SU-DHL-6 (cell line): ENCODE results near the gene GH1.

Source experiments
- H2AFZ ChIP-seq: fragments of 200-600 bp; sonication (generic); 2 replicates; pipeline ENCODE4 v1.6.1; 2014; ENCODE audit warnings: low read depth, mild to moderate bottlenecking, moderate library complexity, mixed read lengths, antibody characterized with exemption, low read length; ENCODE audit not compliant: severe bottlenecking
- H3F3A ChIP-seq: fragments of 200-600 bp; shearing (Covaris generic); 2 replicates; pipeline ENCODE4 v1.6.0; 2016; ENCODE audit warnings: antibody characterized with exemption, mild to moderate bottlenecking; ENCODE audit not compliant: insufficient read depth
- H3K27ac ChIP-seq: fragments of 200-600 bp; sonication (generic); 2 replicates; pipeline ENCODE4 v1.5.1; 2016; ENCODE audit warnings: low read depth, mild to moderate bottlenecking, low read length, moderate library complexity, mixed read lengths
- H3K27me3 ChIP-seq: fragments of 200-600 bp; sonication (generic), shearing (Covaris generic); 2 replicates; pipeline ENCODE4 v1.6.0; 2014; ENCODE audit warnings: mild to moderate bottlenecking, low read length
- H3K36me3 ChIP-seq: fragments of 200-600 bp; sonication (generic); 2 replicates; pipeline ENCODE4 v1.6.1; 2014; ENCODE audit warnings: mild to moderate bottlenecking, low read length, mixed read lengths
- H3K4me2 ChIP-seq: fragments of 300-600, 200-600 bp; shearing (Covaris generic), sonication (generic); 2 replicates; pipeline ENCODE4 v1.6.0; 2014; ENCODE audit warnings: low read length, low read depth, mild to moderate bottlenecking; ENCODE audit not compliant: poor library complexity, severe bottlenecking
- H3K4me3 ChIP-seq: fragments of 200-600 bp; sonication (generic); 2 replicates; pipeline ENCODE4 v1.5.1; 2014; ENCODE audit warnings: antibody characterized with exemption, low read length, mild to moderate bottlenecking, mixed read lengths; ENCODE audit not compliant: insufficient read depth, poor library complexity, severe bottlenecking
- H3K79me2 ChIP-seq: fragments of 200-600 bp; sonication (generic); 2 replicates; pipeline ENCODE4 v1.6.1; 2014; ENCODE audit warnings: mild to moderate bottlenecking, low read length, moderate library complexity; ENCODE audit not compliant: insufficient read depth
- H3K9ac ChIP-seq: fragments of 200-600 bp; sonication (generic); 2 replicates; pipeline ENCODE4 v1.7.0; 2014; ENCODE audit warnings: mild to moderate bottlenecking, low read length
- H3K9me2 ChIP-seq: fragments of 200-600 bp; sonication (generic); replicated peaks from 2 replicates; pipeline ENCODE4 v1.6.1; 2014; ENCODE audit warnings: low read length; ENCODE audit not compliant: insufficient read depth
- H3K9me3 ChIP-seq: fragments of 200-600 bp; sonication (generic); 2 replicates; pipeline ENCODE4 v1.6.1; 2014; ENCODE audit warnings: low read length, mixed read lengths; ENCODE audit not compliant: insufficient read depth
- H4K20me1 ChIP-seq: fragments of 200-600 bp; sonication (generic); 2 replicates; pipeline ENCODE4 v1.6.1; 2014; ENCODE audit warnings: low read depth, mild to moderate bottlenecking, antibody characterized with exemption, low read length, moderate library complexity, mixed read lengths
- CTCF ChIP-seq: fragments of 200-600 bp; sonication (generic); IDR thresholded peaks from one replicate; pipeline ENCODE4 v1.5.1; 2017; ENCODE audit warnings: antibody characterized with exemption, mild to moderate bottlenecking, low read length, moderate library complexity; ENCODE audit not compliant: insufficient read depth, poor library complexity, severe bottlenecking
- EZH2phosphoT487 ChIP-seq: fragments of 200-600 bp; sonication (generic), shearing (Covaris generic); conservative IDR thresholded peaks from 2 replicates; pipeline ENCODE4 v1.6.1; 2018; ENCODE audit warnings: mild to moderate bottlenecking, antibody characterized with exemption, low read length, moderate library complexity, mixed read lengths

GH1 gene

DNA sequence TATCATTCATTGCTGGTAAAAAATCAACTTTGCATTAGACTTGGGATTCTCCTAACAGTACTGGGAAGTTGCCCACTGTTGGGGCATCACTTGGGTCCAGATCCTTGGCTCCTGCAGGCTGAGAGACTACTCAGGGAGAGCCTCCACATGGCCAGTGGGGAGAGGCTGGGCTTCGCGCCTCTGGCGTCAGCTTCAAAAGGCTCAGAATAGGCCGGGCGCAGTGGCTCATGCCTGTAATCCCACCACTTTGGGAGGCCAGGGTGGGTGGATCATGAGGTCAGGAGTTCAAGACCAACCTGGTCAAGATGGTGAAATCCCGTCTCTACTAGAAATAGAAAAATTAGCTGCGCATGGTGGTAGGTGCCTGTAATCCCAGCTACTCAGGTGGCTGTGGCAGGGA lies 4.2 kb downstream of the GH1 start:
- Histone ChIP-seq H3K9me3 (no peaks in the 10 kb centered on the region), H3K4me2 (no peak overlapping the region), H3K36me3 (no peaks in the 10 kb centered on the region), H3K27ac (no peak overlapping the region), H3F3A (peaks cover 2% of the 10 kb centered on the region; the same call in 1 of the 2 replicates), H3K9ac (no peak overlapping the region), H2AFZ (no peak overlapping the region), H3K9me2 (no peaks in the 10 kb centered on the region), H4K20me1 (no peaks in the 10 kb centered on the region), H3K27me3 (no peaks in the 10 kb centered on the region), H3K4me3 (no peak overlapping the region), H3K79me2 (no peaks in the 10 kb centered on the region)
- no peak for TF ChIP-seq EZH2phosphoT487
- TF ChIP-seq CTCF = no peak

GRCh38 chr17:63911657-63912100 lies 7.0 kb downstream of the GH1 start:
- no peak overlapping the region for H3K4me2 ChIP-seq
- no peaks in the 10 kb centered on the region for H3F3A ChIP-seq

DNA sequence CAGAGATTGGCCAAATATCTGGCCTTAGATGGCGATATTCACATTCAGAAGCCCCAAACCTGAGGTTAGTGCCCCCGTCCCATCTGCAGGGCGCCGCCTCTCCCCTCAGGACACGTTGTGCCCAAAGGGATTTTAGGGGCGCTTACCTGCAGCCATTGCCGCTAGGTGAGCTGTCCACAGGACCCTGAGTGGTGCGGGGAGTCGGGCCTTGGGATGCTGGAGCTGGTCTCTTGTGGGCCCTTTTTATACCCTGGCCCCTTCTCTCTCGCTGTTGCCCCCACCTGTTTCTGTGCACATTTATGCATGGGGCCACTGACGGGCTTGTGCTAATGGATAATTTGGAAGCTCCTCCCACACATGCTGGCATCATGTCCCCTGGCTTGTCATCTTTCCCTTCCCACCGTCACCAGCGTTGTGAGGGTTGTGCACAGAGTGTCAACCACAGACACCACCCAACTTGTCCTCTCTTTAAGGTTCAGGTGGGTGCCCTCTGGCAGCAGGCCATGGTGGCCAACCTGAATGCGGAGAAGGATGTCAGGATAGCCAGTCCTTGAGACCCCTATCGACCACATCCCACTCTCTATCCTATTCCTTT lies 7.5 kb downstream of the GH1 start, which contains the start of gene CSHL1:
Gene CSHL1, minus strand, starts transcription at position 218 of the 595 bp plus-strand sequence. Its CDS starts 62 bp downstream, at position 156.
- TF ChIP-seq EZH2phosphoT487 = no peak
- no peak for TF ChIP-seq CTCF

More at GRCh38 chr17:63911657-63912100, 7.0 kb downstream of the GH1 start:
- H4K20me1 ChIP-seq = no peaks in the 10 kb centered on the region
- H3K9me2 ChIP-seq = no peaks in the 10 kb centered on the region
- no peak overlapping the region for H3K9ac ChIP-seq
- H3K36me3 ChIP-seq = no peaks in the 10 kb centered on the region
- H3K27ac ChIP-seq = no peak overlapping the region
- TF ChIP-seq CTCF (peak; percentile 23), EZH2phosphoT487 (no peak)
- H3K79me2 ChIP-seq = no peaks in the 10 kb centered on the region
- no peaks in the 10 kb centered on the region for H3K27me3 ChIP-seq
- no peak overlapping the region for H2AFZ ChIP-seq
- H3K4me3 ChIP-seq = no peak overlapping the region
- no peaks in the 10 kb centered on the region for H3K9me3 ChIP-seq

More for the DNA sequence above, 7.5 kb downstream of the GH1 start, which contains the start of gene CSHL1:
- no peak within 1 kb of the TSS for H3K4me3 ChIP-seq
- no peaks in the 10 kb centered on the region for H3F3A ChIP-seq
- H3K27me3 ChIP-seq = no peaks in the 10 kb centered on the region
- H3K79me2 ChIP-seq = no peaks in the 10 kb centered on the region
- no peak within 1 kb of the TSS for H2AFZ ChIP-seq
- no peaks in the 10 kb centered on the region for H4K20me1 ChIP-seq
- no peak within 1 kb of the TSS for H3K9ac ChIP-seq
- H3K36me3 ChIP-seq = no peaks in the 10 kb centered on the region
- H3K4me2 ChIP-seq = no peak within 1 kb of the TSS
- no peaks in the 10 kb centered on the region for H3K9me3 ChIP-seq
- no peak within 1 kb of the TSS for H3K27ac ChIP-seq
- no peaks in the 10 kb centered on the region for H3K9me2 ChIP-seq
